Amygdala (tissue), 56 donors: ENCODE data around the gene MICAL2.

Source experiments
- DNase-seq, 56 donors: peaks; one replicate each; lab custom pipeline; 2025; lab: John Stamatoyannopoulos, UW

MICAL2 gene

GRCh38 chr11:12200279-12200990, 90.0 kb downstream of the MICAL2 start:
- DNase-seq, result peak in 1 of 56 donors; percentile 21

GRCh38 chr11:12200991-12201985, 90.9 kb downstream of the MICAL2 start:
- peak in 18 of 56 donors; percentile 10 to 52 (median 28) for DNase-seq

DNA sequence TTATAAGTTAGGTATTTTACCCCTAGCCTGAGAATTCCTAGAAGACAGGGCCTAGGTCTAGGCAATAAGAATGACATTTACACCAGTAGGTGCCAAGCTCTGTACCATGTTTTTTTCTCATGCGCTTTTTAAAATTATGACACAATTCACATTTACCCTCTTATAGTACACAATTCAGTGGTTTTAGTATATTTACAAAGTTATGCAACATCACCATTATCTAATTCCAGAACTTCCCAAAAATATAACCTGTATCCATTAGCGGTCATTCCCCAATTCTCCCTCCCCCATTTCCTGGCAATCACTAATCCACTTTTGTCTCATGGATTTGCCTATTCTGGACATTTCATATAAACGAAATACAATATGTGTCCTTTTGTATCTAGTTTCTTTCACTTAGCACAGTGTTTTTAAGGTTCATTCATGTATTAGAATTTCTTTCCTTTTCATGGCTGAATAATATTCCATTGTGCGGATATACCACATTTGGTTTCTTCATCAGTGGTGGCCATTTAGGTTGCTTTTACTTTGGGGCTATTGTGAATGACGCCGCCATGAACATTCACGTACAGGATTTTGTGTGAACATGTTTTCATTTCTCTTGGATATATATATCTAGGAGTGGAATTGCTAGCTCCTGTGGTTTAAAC, 92.4 kb downstream of the MICAL2 start:
- no peak for DNase-seq

DNA sequence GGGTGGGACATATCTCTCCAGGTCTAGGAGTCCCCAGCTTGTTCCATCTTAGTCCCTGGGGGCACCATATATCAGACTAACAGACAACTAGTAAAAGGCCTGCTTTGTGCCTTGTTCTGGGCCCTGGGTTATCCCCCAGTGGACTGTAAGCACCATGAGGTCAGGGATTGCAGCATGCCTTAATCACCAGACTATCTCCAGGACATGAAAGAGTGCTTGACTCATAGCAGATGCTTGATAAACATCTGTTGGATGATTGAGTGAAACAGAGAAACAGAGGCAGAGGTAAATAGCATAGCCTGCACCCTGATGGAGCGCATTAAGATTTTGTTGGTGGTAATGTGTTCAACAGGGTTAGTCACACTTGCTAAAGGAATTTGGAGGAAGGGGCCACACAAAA, 94.1 kb downstream of the MICAL2 start:
- no peak for DNase-seq

DNA sequence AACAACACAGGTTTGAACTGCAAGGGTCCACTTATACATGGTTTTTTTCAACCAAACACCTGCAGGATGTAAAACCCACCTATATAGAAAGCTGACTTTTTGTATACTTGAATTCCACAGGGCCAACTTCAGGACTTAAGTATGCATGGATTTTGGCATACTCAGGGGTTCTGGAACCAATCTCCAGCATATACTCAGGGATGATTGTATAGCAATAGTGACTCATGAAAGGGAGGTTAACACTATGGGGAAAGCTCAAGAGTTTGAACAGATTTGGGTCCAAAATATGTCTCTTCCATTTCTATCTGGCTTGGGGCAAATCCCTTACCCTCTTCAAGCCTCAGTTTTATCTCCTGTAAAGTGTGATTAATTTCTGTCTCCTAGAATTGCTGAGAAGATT, 94.9 kb downstream of the MICAL2 start:
- no peak for DNase-seq

DNA sequence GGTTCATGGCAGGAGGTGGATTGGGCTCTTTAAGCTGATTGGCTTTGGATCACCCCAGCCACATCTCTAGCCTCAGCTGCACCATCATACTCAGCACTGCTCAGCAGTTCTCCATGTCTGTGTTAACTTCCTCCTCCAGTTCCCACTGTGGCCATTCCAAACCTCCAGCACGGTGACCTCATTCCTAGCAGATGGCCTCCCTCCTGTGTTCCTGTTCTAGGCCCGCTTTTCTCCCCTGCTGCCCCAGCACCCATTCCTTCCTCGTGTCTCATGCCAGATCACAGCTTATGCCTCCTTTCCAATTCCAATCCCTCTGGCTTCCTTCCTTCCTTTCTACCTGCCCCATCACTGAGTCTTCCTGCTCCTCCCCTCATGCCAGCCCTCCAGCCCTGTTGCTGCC, 96.1 kb downstream of the MICAL2 start:
- DNase-seq, result no peak

- no peak for DNase-seq
These were observed 97.2 kb downstream of the MICAL2 start for GRCh38 chr11:12207384-12208150.

- no peak for DNase-seq
These were observed 98.7 kb downstream of the MICAL2 start for GRCh38 chr11:12209096-12209495.

- no peak for DNase-seq
These were observed 99.8 kb downstream of the MICAL2 start for GRCh38 chr11:12210200-12210599.

- DNase-seq, result no peak
These were observed 101.1 kb downstream of the MICAL2 start for GRCh38 chr11:12211331-12212065.

DNA sequence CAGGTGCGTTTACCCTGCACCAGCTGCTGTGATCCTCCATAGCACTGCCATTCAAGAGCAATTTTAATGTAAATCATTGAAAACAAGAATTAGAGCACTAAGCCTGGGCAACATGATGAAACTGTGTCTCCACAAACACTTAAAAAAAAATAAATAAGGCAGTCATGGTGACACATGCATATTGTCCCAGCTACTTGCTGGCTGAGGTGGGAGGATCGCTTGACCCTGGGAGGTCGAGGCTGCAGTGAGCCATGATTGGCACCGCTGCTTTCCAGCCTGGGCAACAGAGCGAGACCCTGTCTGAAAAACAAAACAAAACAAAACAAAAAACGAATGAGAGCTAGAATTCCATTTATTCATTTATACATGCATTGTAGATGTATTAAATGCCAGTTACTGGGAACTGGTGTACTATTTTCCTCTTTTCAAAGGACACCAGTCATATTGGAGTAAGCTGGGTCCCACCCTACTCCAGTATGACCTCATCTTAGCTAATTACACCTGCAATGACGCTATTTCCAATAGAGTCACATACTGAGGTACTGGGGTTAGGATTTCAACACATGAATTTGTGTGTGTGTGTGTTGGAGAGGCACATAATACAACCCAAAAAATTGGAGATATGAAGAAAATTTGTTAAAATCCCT, 101.9 kb downstream of the MICAL2 start:
- no peak for DNase-seq

- DNase-seq, result no peak
These were observed 102.4 kb downstream of the MICAL2 start for GRCh38 chr11:12212821-12213185.

DNA sequence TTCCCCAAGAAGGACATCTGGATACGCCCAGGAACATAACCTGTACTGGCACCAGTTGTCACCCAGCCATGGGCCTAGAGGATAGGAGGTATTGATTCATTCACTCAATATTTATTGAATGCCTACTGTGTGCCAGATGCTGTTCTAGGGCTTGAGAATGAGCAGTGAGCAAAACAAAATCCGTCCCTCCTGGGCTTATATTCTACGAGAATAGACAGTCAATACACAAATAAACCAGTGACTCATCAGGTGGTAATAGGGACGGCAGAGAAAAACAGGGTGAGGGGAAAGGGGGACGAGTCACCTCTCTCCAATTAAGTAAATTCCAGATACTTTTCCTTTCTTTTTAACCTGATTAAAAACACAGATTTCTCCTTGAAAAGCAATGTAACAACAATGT, 103.5 kb downstream of the MICAL2 start:
- no peak for DNase-seq

DNA sequence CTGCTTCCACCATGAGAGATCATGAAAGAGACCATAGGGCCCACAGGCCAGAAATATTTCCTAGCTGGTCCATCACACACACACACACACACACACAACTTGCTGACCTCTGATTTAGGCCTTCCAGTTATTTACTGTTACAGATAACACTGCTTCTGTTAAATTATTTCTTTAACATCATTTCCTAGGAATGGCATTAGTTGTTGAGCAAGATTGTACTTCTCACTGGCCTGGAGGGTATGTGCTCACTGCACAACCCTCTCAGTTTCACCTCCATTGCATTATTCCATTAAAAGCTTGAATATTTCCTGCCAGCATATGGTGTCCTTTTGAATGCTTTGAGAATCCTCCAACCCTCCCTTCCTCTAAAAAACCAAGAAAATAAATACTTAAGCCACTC, 104.4 kb downstream of the MICAL2 start:
- DNase-seq, result no peak

GRCh38 chr11:12215181-12215593, 104.8 kb downstream of the MICAL2 start:
- no peak for DNase-seq

GRCh38 chr11:12216041-12216451, 105.7 kb downstream of the MICAL2 start:
- peak in 9 of 56 donors; percentile 6 to 72 (median 27) for DNase-seq

- DNase-seq, result peak in 3 of 56 donors; percentile 12 to 25 (median 23)
These were observed 106.4 kb downstream of the MICAL2 start for GRCh38 chr11:12216671-12217374.

GRCh38 chr11:12217879-12218278, 107.5 kb downstream of the MICAL2 start:
- no peak for DNase-seq
